OCI-LY7 (cell line): ENCODE measurements around the gene WNT3A. TPM values are rescaled to one million over a fixed set of nuclear protein-coding genes. Genes with fewer than 3 reads are reported as not detected.

Experiments used
- BruUV-seq: library from RNA; stranded (reverse); fragments of 400-500 nt; replicated peaks from 2 replicates; lab custom pipeline; 2021; lab: Mats Ljungman, UMichigan
- CTCF ChIA-PET: fragments of 300-600 bp; sonication (Branson Sonifier 250); formaldehyde crosslinking; loops from one replicate; lab custom pipeline; 2022; ENCODE audit warnings: antibody characterized with exemption; ENCODE audit not compliant: unreplicated experiment; lab: Charles Lee
- POLR2A ChIA-PET: fragments of 300-600 bp; sonication (Branson Sonifier 250); formaldehyde crosslinking; loops from one replicate; lab custom pipeline; 2022; ENCODE audit warnings: antibody characterized with exemption; lab: Charles Lee
- DNase-seq: peaks from one replicate; pipeline ENCODE4 v3.0.0-alpha.2; 2015; ENCODE audit warnings: low spot score
- H2AFZ ChIP-seq: fragments of 200-600 bp; sonication (generic), shearing (Covaris generic); 2 replicates; pipeline ENCODE4 v1.6.1; 2014; ENCODE audit warnings: mild to moderate bottlenecking, antibody characterized with exemption, low read length, moderate library complexity
- H3K27ac ChIP-seq: fragments of 200-600 bp; sonication (generic); 2 replicates; pipeline ENCODE4 v1.5.1; 2014; ENCODE audit warnings: mixed run types, low read depth, mild to moderate bottlenecking, moderate library complexity, low read length, inconsistent platforms; ENCODE audit not compliant: poor library complexity, severe bottlenecking
- H3K36me3 ChIP-seq: fragments of 200-600 bp; sonication (generic); 2 replicates; pipeline ENCODE4 v1.6.1; 2014; ENCODE audit warnings: mild to moderate bottlenecking, antibody characterized with exemption, low read length, moderate library complexity, mixed read lengths; ENCODE audit not compliant: insufficient read depth
- H3K4me1 ChIP-seq: fragments of 200-600 bp; sonication (generic); 2 replicates; pipeline ENCODE4 v1.5.1; 2014; ENCODE audit warnings: mild to moderate bottlenecking, low read length; ENCODE audit not compliant: insufficient read depth, poor library complexity, severe bottlenecking
- H3K4me2 ChIP-seq: fragments of 200-600 bp; sonication (generic); 2 replicates; pipeline ENCODE4 v1.6.1; 2014; ENCODE audit warnings: mild to moderate bottlenecking, low read length
- H3K4me3 ChIP-seq: fragments of 200-600 bp; sonication (generic); 2 replicates; pipeline ENCODE4 v1.5.1; 2014; ENCODE audit warnings: mild to moderate bottlenecking, low read depth, low read length; ENCODE audit not compliant: poor library complexity, severe bottlenecking
- H3K79me2 ChIP-seq: fragments of 200-600 bp; sonication (generic); 2 replicates; pipeline ENCODE4 v1.6.1; 2016; ENCODE audit warnings: low read depth, mild to moderate bottlenecking, low read length, moderate library complexity, mixed read lengths; ENCODE audit not compliant: insufficient read depth
- H3K9me2 ChIP-seq: fragments of 200-600 bp; sonication (generic); 2 replicates; pipeline ENCODE4 v1.6.1; 2016; ENCODE audit warnings: mild to moderate bottlenecking, low read length, mixed read lengths; ENCODE audit not compliant: insufficient read depth
- H3K9me3 ChIP-seq: fragments of 200-600 bp; sonication (generic); 2 replicates; pipeline ENCODE4 v1.6.1; 2014; ENCODE audit warnings: mild to moderate bottlenecking, mixed run types, low read length, mixed read lengths
- H4K20me1 ChIP-seq: fragments of 200-600 bp; sonication (generic); 2 replicates; pipeline ENCODE4 v1.6.1; 2014; ENCODE audit warnings: mild to moderate bottlenecking, antibody characterized with exemption, low read length, moderate library complexity, mixed read lengths; ENCODE audit not compliant: insufficient read depth
- CTCF ChIP-seq: fragments of 200-600 bp; sonication (generic); conservative IDR thresholded peaks from 2 replicates; pipeline ENCODE4 v1.5.1; 2014; ENCODE audit warnings: mild to moderate bottlenecking, antibody characterized with exemption, low read length, moderate library complexity, mixed read lengths
- EZH2phosphoT487 ChIP-seq: fragments of 200-600 bp; sonication (generic); IDR thresholded peaks from 2 replicates; pipeline ENCODE4 v1.6.1; 2018; ENCODE audit warnings: low read depth, borderline replicate concordance, mild to moderate bottlenecking, mixed run types, antibody characterized with exemption, low read length, moderate library complexity, mixed read lengths
- intact Hi-C: fragments of 100-400 bp; cut with micrococcal nuclease; formaldehyde crosslinking; loops from one replicate; pipeline ENCODE4 v1.10.0; 2022; ENCODE audit not compliant: unreplicated experiment
- total RNA-seq, 2 experiments: library from RNA; depleted of rRNA in 1 of 2; stranded (reverse); fragments of >200 nt in 1 of 2; shearing (Covaris generic) in 1 of 2; gene quantifications; 2 replicates each; pipeline ENCODE4 v1.2.3, GENCODE V29; 2014 to 2022

WNT3A gene
- total RNA-seq, 2 experiments from 2014 or later = not detected

GRCh38 chr1:228001738-228002535, 4.9 kb upstream of the WNT3A start:
- Histone ChIP-seq H3K4me3 (no peak overlapping the region), H3K79me2 (no peaks in the 10 kb centered on the region), H3K4me1 (no peaks in the 10 kb centered on the region), H2AFZ (no peak overlapping the region), H3K9me2 (no peaks in the 10 kb centered on the region), H4K20me1 (no peaks in the 10 kb centered on the region), H3K4me2 (no peak overlapping the region), H3K36me3 (no peaks in the 10 kb centered on the region), H3K27ac (no peak overlapping the region), H3K9me3 (0 out of 2 replicates have a peak, but pooled peaks cover 2% of the 10 kb centered on the region)
- ChIA-PET POLR2A (no interaction called here), CTCF (no interaction called here)
- intact Hi-C loops = loop anchor here (1.0 kb wide), 1 partner anchor 72 kb away; no protein-coding TSS in a partner anchor
- DNase-seq = no peak
- BruUV-seq = no TSS peak
- TF ChIP-seq EZH2phosphoT487 = no peak
- TF ChIP-seq CTCF = no peak

- CTCF ChIA-PET = no interaction called here
- POLR2A ChIA-PET = interaction anchor here (0.5 to 0.6 kb wide), 2 partner anchors 150 to 234 kb away, joined by 3 to 4 read pairs; no protein-coding TSS in a partner anchor
- Histone ChIP-seq H3K27ac (no peak overlapping the region), H4K20me1 (no peaks in the 10 kb centered on the region), H3K79me2 (no peaks in the 10 kb centered on the region), H3K4me3 (no peak overlapping the region), H3K36me3 (no peaks in the 10 kb centered on the region), H2AFZ (no peak overlapping the region), H3K9me3 (no peaks in the 10 kb centered on the region), H3K9me2 (no peaks in the 10 kb centered on the region), H3K4me2 (no peak overlapping the region), H3K4me1 (no peaks in the 10 kb centered on the region)
- no TSS peak for BruUV-seq
- intact Hi-C loops = loop anchor here (1.0 kb wide), 1 partner anchor 72 kb away; no protein-coding TSS in a partner anchor
- DNase-seq = no peak
- TF ChIP-seq EZH2phosphoT487 (no peak), CTCF (no peak)
Observed at GRCh38 chr1:228002792-228003191, 4.0 kb upstream of the WNT3A start.
